Subcutaneous adipose tissue (tissue), 4 donors: ENCODE data around the gene CDH9. TPM values are rescaled to one million over a fixed set of nuclear protein-coding genes. Genes with fewer than 3 reads are reported as not detected.

Source experiments
- CTCF ChIP-seq: fragments of 450-650 bp; IDR thresholded peaks from one replicate; pipeline ENCODE4 v1.5.1; 2016; ENCODE audit warnings: low read depth, mild to moderate bottlenecking, control low read depth, antibody characterized with exemption, moderate library complexity
- total RNA-seq, 4 donors: library from RNA; depleted of rRNA; stranded (reverse); fragments of >200 nt; gene quantifications; one replicate each; pipeline ENCODE4 v1.1.0, GENCODE V29; 2016

The CDH9 gene
- total RNA-seq, 4 donors from 2014 or later, result not detected

- no peak for TF ChIP-seq CTCF
These were observed 143.6 kb downstream of the CDH9 start for GRCh38 chr5:26894719-26895263.

GRCh38 chr5:26893078-26893477, 145.3 kb downstream of the CDH9 start:
- TF ChIP-seq CTCF, result no peak

GRCh38 chr5:26889815-26890214, 148.6 kb downstream of the CDH9 start:
- TF ChIP-seq CTCF, result no peak

GRCh38 chr5:26884481-26884880, 153.9 kb downstream of the CDH9 start:
- no peak for TF ChIP-seq CTCF

GRCh38 chr5:26883375-26883774, 155.0 kb downstream of the CDH9 start:
- TF ChIP-seq CTCF, result no peak

- no peak for TF ChIP-seq CTCF
These were observed 156.5 kb downstream of the CDH9 start for GRCh38 chr5:26881901-26882300.

- TF ChIP-seq CTCF, result no peak
These were observed 161.2 kb downstream of the CDH9 start for GRCh38 chr5:26877154-26877553.
